Measurements from ENCODE around the gene DPYD. TPM values are rescaled to one million over a fixed set of nuclear protein-coding genes. Genes with fewer than 3 reads are reported as not detected.

DPYD gene
- total RNA-seq, 2 experiments from 2014 or later: 34.4 to 35.9 TPM

DNA sequence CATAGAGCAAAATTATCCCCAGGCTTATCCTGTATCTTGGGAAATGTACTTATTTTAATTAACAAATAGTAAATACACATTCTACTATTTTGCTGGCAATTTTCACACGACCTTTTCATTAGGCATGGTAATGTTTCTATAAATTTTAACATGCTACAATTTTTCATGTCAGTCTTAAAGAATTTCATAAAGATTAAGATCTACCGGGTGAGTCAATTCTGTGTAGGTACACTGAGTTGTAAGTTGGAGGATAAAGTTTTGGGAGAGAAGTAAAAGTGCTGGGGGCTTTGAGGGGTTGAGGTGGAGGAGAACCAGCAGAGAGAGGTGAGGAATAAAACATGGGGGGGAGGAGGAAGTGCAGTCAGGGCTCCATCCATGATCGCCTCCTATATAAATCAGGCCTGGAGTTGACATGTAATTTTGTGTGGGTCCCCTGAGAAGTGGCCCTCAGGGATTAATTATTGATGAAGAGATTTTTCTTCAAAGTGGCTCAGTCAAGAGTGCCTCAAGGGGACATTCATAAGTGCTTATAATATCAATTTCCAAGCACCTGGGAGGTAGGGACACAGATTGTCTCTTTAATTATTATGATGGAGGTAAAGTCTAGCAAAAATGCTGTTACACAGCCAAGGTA, 7.2 kb downstream of the DPYD start:
- H3K27ac Mint-ChIP-seq: no peak overlapping the region
- H3K4me1 Mint-ChIP-seq (ENCODE audit: low read depth): peaks cover 65% of the 10 kb centered on the region
- TF ChIP-seq, protein P1, sequence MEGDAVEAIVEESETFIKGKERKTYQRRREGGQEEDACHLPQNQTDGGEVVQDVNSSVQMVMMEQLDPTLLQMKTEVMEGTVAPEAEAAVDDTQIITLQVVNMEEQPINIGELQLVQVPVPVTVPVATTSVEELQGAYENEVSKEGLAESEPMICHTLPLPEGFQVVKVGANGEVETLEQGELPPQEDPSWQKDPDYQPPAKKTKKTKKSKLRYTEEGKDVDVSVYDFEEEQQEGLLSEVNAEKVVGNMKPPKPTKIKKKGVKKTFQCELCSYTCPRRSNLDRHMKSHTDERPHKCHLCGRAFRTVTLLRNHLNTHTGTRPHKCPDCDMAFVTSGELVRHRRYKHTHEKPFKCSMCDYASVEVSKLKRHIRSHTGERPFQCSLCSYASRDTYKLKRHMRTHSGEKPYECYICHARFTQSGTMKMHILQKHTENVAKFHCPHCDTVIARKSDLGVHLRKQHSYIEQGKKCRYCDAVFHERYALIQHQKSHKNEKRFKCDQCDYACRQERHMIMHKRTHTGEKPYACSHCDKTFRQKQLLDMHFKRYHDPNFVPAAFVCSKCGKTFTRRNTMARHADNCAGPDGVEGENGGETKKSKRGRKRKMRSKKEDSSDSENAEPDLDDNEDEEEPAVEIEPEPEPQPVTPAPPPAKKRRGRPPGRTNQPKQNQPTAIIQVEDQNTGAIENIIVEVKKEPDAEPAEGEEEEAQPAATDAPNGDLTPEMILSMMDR (IDR thresholded peaks at IDR 0.05): no peak
- H3K4me1 ChIP-seq (ENCODE audit: insufficient read depth, low read length): peaks cover 8% of the 10 kb centered on the region
- no peak overlapping the region for H3K4me3 Mint-ChIP-seq
- no peaks in the 10 kb centered on the region for H3K27me3 ChIP-seq (ENCODE audit: control insufficient read depth in 1 of 2, insufficient read depth in 2 of 2, low read length in 2 of 2)
- no peak overlapping the region for H3K4me3 ChIP-seq (ENCODE audit: low read length)
- no peak for ATAC-seq (ENCODE audit: poor library complexity)
- intact Hi-C loops (cut with DNase I, micrococcal nuclease): no loop called here
- H3K36me3 Mint-ChIP-seq (ENCODE audit: low read depth): no peaks in the 10 kb centered on the region
- no peak overlapping the region for H3K27ac ChIP-seq (ENCODE audit: low read depth in 1 of 2, low read length in 2 of 2)
- DNase-seq: no peak
- H3K36me3 ChIP-seq (ENCODE audit: insufficient read depth, low read length): no peaks in the 10 kb centered on the region
- no peaks in the 10 kb centered on the region for H3K27me3 Mint-ChIP-seq
- CTCF ChIA-PET: no interaction called here
- POLR2A ChIA-PET: no interaction called here
- no peaks in the 10 kb centered on the region for H3K9me3 ChIP-seq (ENCODE audit: control insufficient read depth in 1 of 2, insufficient read depth in 1 of 2, low read length in 2 of 2)
- no peaks in the 10 kb centered on the region for H3K9me3 Mint-ChIP-seq

DNA sequence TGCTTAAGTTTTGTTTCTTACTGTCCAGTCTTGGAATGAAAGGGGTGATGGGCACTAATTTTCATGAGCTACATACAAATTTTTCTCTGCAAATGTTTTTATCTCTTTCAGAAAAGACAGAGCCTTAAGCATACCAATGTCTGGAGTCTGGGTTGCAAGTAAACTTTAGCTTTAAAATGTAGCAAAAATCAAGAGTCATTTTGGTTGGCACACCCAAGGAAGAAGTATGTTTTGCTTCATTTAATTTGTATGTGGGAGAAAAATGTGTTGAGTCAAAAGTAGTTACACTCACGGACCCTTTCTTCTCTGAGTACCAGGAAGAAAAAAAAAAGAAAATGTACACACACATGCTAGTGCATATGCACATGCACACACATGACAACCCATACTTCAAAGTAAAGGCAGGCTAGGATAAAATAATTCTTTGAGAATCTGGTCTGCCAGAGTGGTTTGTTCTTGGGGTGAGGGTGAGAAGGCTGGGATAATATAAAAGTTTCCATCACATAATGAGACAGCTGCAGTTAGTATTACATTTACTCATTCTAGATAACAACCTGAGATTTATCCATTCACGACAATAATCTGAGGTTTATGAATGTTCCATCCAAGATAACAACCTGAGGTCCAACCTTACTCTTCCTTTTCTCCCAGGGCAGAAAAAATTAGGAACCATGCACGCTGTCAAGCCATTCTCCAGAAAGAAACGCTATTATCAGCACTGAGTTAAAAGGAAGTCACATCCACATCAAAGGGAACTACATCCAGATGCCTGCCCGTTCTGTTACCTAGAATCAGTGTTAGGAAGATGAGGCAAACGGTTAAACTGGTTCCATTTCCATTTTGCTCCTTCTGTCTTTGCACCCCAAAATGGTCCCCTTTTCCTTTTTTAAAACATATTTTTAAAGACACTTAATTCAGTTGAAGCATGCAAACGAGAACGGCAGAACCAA, 9.3 kb downstream of the DPYD start:
- DNase-seq (peak in 5 of 14 experiments; percentile 0 to 34 (median 25)), ATAC-seq (ENCODE audit: poor library complexity) (peak; percentile 71)
- H3K36me3 Mint-ChIP-seq (ENCODE audit: low read depth): no peaks in the 10 kb centered on the region
- Histone ChIP-seq H3K4me3 (ENCODE audit: low read length) (no peak overlapping the region), H3K27me3 (ENCODE audit: control insufficient read depth in 1 of 2, insufficient read depth in 2 of 2, low read length in 2 of 2) (no peaks in the 10 kb centered on the region), H3K9me3 (ENCODE audit: control insufficient read depth in 1 of 2, insufficient read depth in 1 of 2, low read length in 2 of 2) (no peaks in the 10 kb centered on the region), H3K27ac (ENCODE audit: low read depth in 1 of 2, low read length in 2 of 2) (no peak overlapping the region), H3K4me1 (ENCODE audit: insufficient read depth, low read length) (peaks cover 8% of the 10 kb centered on the region), H3K36me3 (ENCODE audit: insufficient read depth, low read length) (no peaks in the 10 kb centered on the region)
- intact Hi-C loops (cut with DNase I, micrococcal nuclease): no loop called here
- H3K4me3 Mint-ChIP-seq: peak overlapping the region; percentile 5
- no peaks in the 10 kb centered on the region for H3K27me3 Mint-ChIP-seq
- H3K9me3 Mint-ChIP-seq: no peaks in the 10 kb centered on the region
- ChIA-PET POLR2A (interaction anchor here (1.3 kb wide), 1 partner anchor 9 kb away, joined by 5 read pairs; the partner anchor contains the start of gene DPYD), CTCF (no interaction called here)
- H3K4me1 Mint-ChIP-seq (ENCODE audit: low read depth): peaks cover 46% of the 10 kb centered on the region
- no peak overlapping the region for H3K27ac Mint-ChIP-seq
- TF ChIP-seq, protein P1 (IDR thresholded peaks at IDR 0.05): no peak

GRCh38 chr1:97909266-97909665, 11.6 kb downstream of the DPYD start:
- ATAC-seq (ENCODE audit: poor library complexity) (no peak), DNase-seq (no peak)
- Histone ChIP-seq H3K4me1 (ENCODE audit: insufficient read depth, low read length) (peaks cover 10% of the 10 kb centered on the region), H3K27me3 (ENCODE audit: control insufficient read depth in 1 of 2, insufficient read depth in 2 of 2, low read length in 2 of 2) (no peaks in the 10 kb centered on the region), H3K36me3 (ENCODE audit: insufficient read depth, low read length) (no peaks in the 10 kb centered on the region), H3K9me3 (ENCODE audit: control insufficient read depth in 1 of 2, insufficient read depth in 1 of 2, low read length in 2 of 2) (no peaks in the 10 kb centered on the region), H3K27ac (ENCODE audit: low read depth in 1 of 2, low read length in 2 of 2) (no peak overlapping the region), H3K4me3 (ENCODE audit: low read length) (no peak overlapping the region)
- POLR2A ChIA-PET: interaction anchor here (0.8 kb wide), 1 partner anchor 12 kb away, joined by 3 read pairs; the partner anchor contains the start of gene DPYD
- H3K4me3 Mint-ChIP-seq: no peak overlapping the region
- H3K9me3 Mint-ChIP-seq: no peaks in the 10 kb centered on the region
- TF ChIP-seq, protein P1 (IDR thresholded peaks at IDR 0.05): no peak
- CTCF ChIA-PET: interaction anchor here (1.5 kb wide), 1 partner anchor 9 kb away, joined by 4 read pairs; no protein-coding TSS in a partner anchor
- peaks cover 33% of the 10 kb centered on the region for H3K4me1 Mint-ChIP-seq (ENCODE audit: low read depth)
- no peaks in the 10 kb centered on the region for H3K27me3 Mint-ChIP-seq
- intact Hi-C loops (cut with DNase I, micrococcal nuclease): no loop called here
- no peaks in the 10 kb centered on the region for H3K36me3 Mint-ChIP-seq (ENCODE audit: low read depth)
- H3K27ac Mint-ChIP-seq: no peak overlapping the region

Data from CD4-positive, alpha-beta T cell (primary cell).